RWPE2 (cell line): ENCODE results near the gene GFRA3.

Experiments
- ATAC-seq: fragments of 200-7000 bp; cut with Tn5 transposase; 3 replicates; pipeline ENCODE4 v1.9.1; 2021; ENCODE audit warnings: low read depth
- DNase-seq: peaks from one replicate; pipeline ENCODE4 v3.0.0-alpha.2; 2020; ENCODE audit warnings: low spot score
- H3K27ac ChIP-seq: fragments of 450-650 bp; 2 replicates; pipeline ENCODE4 v1.5.1; 2017; ENCODE audit warnings: mild to moderate bottlenecking; ENCODE audit not compliant: poor library complexity, severe bottlenecking
- H3K27me3 ChIP-seq: fragments of 250-450 bp; sonication (Bioruptor Pico); 2 replicates; pipeline ENCODE4 v1.5.1; 2021; ENCODE audit warnings: mild to moderate bottlenecking, moderate library complexity; ENCODE audit not compliant: insufficient read depth, poor library complexity, severe bottlenecking
- H3K36me3 ChIP-seq: fragments of 250-450 bp; sonication (Bioruptor Pico); 2 replicates; pipeline ENCODE4 v1.5.1; 2020; ENCODE audit warnings: low read depth, mild to moderate bottlenecking, moderate library complexity
- H3K4me1 ChIP-seq: fragments of 250-450 bp; sonication (Bioruptor Pico); 2 replicates; pipeline ENCODE4 v1.5.1; 2021; ENCODE audit warnings: mild to moderate bottlenecking, moderate library complexity; ENCODE audit not compliant: insufficient read depth, poor library complexity, severe bottlenecking
- H3K4me3 ChIP-seq: fragments of 250-450 bp; sonication (Bioruptor Pico); 2 replicates; pipeline ENCODE4 v1.5.1; 2021; ENCODE audit warnings: mild to moderate bottlenecking, moderate library complexity; ENCODE audit not compliant: severe bottlenecking
- H3K9me3 ChIP-seq: fragments of 250-450 bp; sonication (Bioruptor Pico); 2 replicates; pipeline ENCODE4 v1.5.1; 2021; ENCODE audit warnings: mild to moderate bottlenecking, moderate library complexity; ENCODE audit not compliant: severe bottlenecking
- CTCF ChIP-seq: fragments of 450-650 bp; IDR thresholded peaks from one replicate; pipeline ENCODE4 v1.5.1; 2017; ENCODE audit warnings: mild to moderate bottlenecking, moderate library complexity; ENCODE audit not compliant: poor library complexity, severe bottlenecking

Gene GFRA3

GRCh38 chr5:138230981-138231589, 43.3 kb downstream of the GFRA3 start:
- Histone ChIP-seq H3K36me3 (no peaks in the 10 kb centered on the region), H3K27me3 (no peaks in the 10 kb centered on the region), H3K4me1 (no peaks in the 10 kb centered on the region), H3K9me3 (no peaks in the 10 kb centered on the region), H3K27ac (no peak overlapping the region), H3K4me3 (no peak overlapping the region)
- DNase-seq: no peak
- peak; percentile 81 for ATAC-seq
- TF ChIP-seq CTCF: no peak

- DNase-seq (no peak), ATAC-seq (no peak)
- Histone ChIP-seq H3K4me1 (no peaks in the 10 kb centered on the region), H3K4me3 (no peak overlapping the region), H3K27ac (no peak overlapping the region), H3K9me3 (no peaks in the 10 kb centered on the region), H3K27me3 (no peaks in the 10 kb centered on the region), H3K36me3 (no peaks in the 10 kb centered on the region)
- no peak for TF ChIP-seq CTCF
Observed at GRCh38 chr5:138230261-138230660, 44.2 kb downstream of the GFRA3 start.

GRCh38 chr5:138229387-138229786, 45.0 kb downstream of the GFRA3 start:
- Histone ChIP-seq H3K4me1 (no peaks in the 10 kb centered on the region), H3K27me3 (no peaks in the 10 kb centered on the region), H3K36me3 (no peaks in the 10 kb centered on the region), H3K27ac (no peak overlapping the region), H3K4me3 (no peak overlapping the region), H3K9me3 (no peaks in the 10 kb centered on the region)
- ATAC-seq (no peak), DNase-seq (no peak)
- no peak for TF ChIP-seq CTCF

- H3K9me3 ChIP-seq: no peaks in the 10 kb centered on the region
- H3K27me3 ChIP-seq: no peaks in the 10 kb centered on the region
- ATAC-seq: no peak
- no peak for DNase-seq
- no peak for TF ChIP-seq CTCF
- no peaks in the 10 kb centered on the region for H3K36me3 ChIP-seq
- H3K4me3 ChIP-seq: no peak overlapping the region
- no peaks in the 10 kb centered on the region for H3K4me1 ChIP-seq
- H3K27ac ChIP-seq: no peak overlapping the region
Observed at GRCh38 chr5:138226910-138227309, 47.5 kb downstream of the GFRA3 start.

- Histone ChIP-seq H3K4me3 (no peak overlapping the region), H3K36me3 (no peaks in the 10 kb centered on the region), H3K4me1 (no peaks in the 10 kb centered on the region), H3K27ac (no peak overlapping the region), H3K9me3 (no peaks in the 10 kb centered on the region), H3K27me3 (no peaks in the 10 kb centered on the region)
- no peak for TF ChIP-seq CTCF
- no peak for ATAC-seq
- DNase-seq: no peak
Observed at GRCh38 chr5:138224712-138225111, 49.7 kb downstream of the GFRA3 start.
